AG04450 (cell line): ENCODE data around the gene TNIK. TPM values are rescaled to one million over a fixed set of nuclear protein-coding genes. Genes with fewer than 3 reads are reported as not detected.

Experiments used
- CTCF ChIA-PET: fragments of 300-600, 350-600 bp; formaldehyde crosslinking; extraction: SDS; loops from one replicate; lab custom pipeline; 2022; ENCODE audit warnings: antibody characterized with exemption, inconsistent platforms; lab: Charles Lee
- POLR2A ChIA-PET: fragments of 350-600 bp; formaldehyde crosslinking; extraction: SDS; loops from one replicate; lab custom pipeline; 2021; ENCODE audit warnings: antibody characterized with exemption, inconsistent platforms; lab: Yijun Ruan, JAX
- DNase-seq: peaks from one replicate; pipeline ENCODE4 v3.0.0-alpha.2; 2011; ENCODE audit warnings: low read depth, low spot score
- H3K27ac ChIP-seq: one replicate; pipeline ENCODE4 v1.5.1; 2012; ENCODE audit warnings: low read depth, low read length, control low read depth
- H3K27me3 ChIP-seq: one replicate; pipeline ENCODE4 v1.6.0; 2012; ENCODE audit warnings: low read length; ENCODE audit not compliant: control insufficient read depth, insufficient read depth
- H3K4me3 ChIP-seq: 2 replicates; pipeline ENCODE4 v1.5.1; 2011; ENCODE audit warnings: mild to moderate bottlenecking, low read depth, low read length, control low read depth
- H3K9me3 ChIP-seq: 2 replicates; pipeline ENCODE4 v1.5.1; 2012; ENCODE audit warnings: low read length; ENCODE audit not compliant: control insufficient read depth, insufficient read depth
- CTCF ChIP-seq: IDR thresholded peaks from 2 replicates; pipeline ENCODE4 v1.5.1; 2011; ENCODE audit warnings: low read depth, low read length, control low read depth, inconsistent platforms
- polyA plus RNA-seq: library from polyadenylated mRNA; depleted of rRNA; stranded (reverse); fragments of >200 nt; gene quantifications from 2 replicates; pipeline ENCODE4 v1.2.3, GENCODE V29; 2011

Gene TNIK
- polyA plus RNA-seq, 1 experiment, result 9.0 TPM

GRCh38 chr3:171044384-171044783 is 415.8 kb downstream of the TNIK start:
- no peak for TF ChIP-seq CTCF
- H3K27ac ChIP-seq, result no peak overlapping the region
- H3K27me3 ChIP-seq, result no peaks in the 10 kb centered on the region
- ChIA-PET CTCF (interaction anchor here (1.3 kb wide), 1 partner anchor 522 kb away, joined by 4 read pairs; no protein-coding TSS in a partner anchor), POLR2A (no interaction called here)
- no peak for DNase-seq
- H3K4me3 ChIP-seq, result no peak overlapping the region
- H3K9me3 ChIP-seq, result no peaks in the 10 kb centered on the region

GRCh38 chr3:171039674-171040073 is 420.5 kb downstream of the TNIK start:
- Histone ChIP-seq H3K4me3 (no peak overlapping the region), H3K9me3 (no peaks in the 10 kb centered on the region), H3K27ac (no peak overlapping the region), H3K27me3 (no peaks in the 10 kb centered on the region)
- POLR2A ChIA-PET, result no interaction called here
- DNase-seq, result no peak
- CTCF ChIA-PET, result no interaction called here
- TF ChIP-seq CTCF, result no peak

GRCh38 chr3:171038342-171038741 is 421.9 kb downstream of the TNIK start:
- no peaks in the 10 kb centered on the region for H3K9me3 ChIP-seq
- no peak overlapping the region for H3K27ac ChIP-seq
- ChIA-PET CTCF (interaction anchor here (1.1 kb wide), 1 partner anchor 11 kb away, joined by 3 read pairs; no protein-coding TSS in a partner anchor), POLR2A (no interaction called here)
- DNase-seq, result no peak
- H3K27me3 ChIP-seq, result no peaks in the 10 kb centered on the region
- H3K4me3 ChIP-seq, result no peak overlapping the region
- TF ChIP-seq CTCF, result no peak

- no peak for TF ChIP-seq CTCF
- peak overlapping the region; percentile 94 for H3K27ac ChIP-seq
- peak overlapping the region; percentile 44 for H3K4me3 ChIP-seq
- H3K27me3 ChIP-seq, result no peaks in the 10 kb centered on the region
- peak; percentile 76 for DNase-seq
- ChIA-PET CTCF (interaction anchor here (1.2 kb wide), 1 partner anchor 67 kb away, joined by 3 read pairs; no protein-coding TSS in a partner anchor), POLR2A (interaction anchor here (0.5 to 0.6 kb wide), 2 partner anchors 55 to 147 kb away, joined by 3 to 8 read pairs; no protein-coding TSS in a partner anchor)
- H3K9me3 ChIP-seq, result no peaks in the 10 kb centered on the region
Observed at GRCh38 chr3:171028779-171029232, 431.4 kb downstream of the TNIK start.

GRCh38 chr3:171028025-171028778 is 432.0 kb downstream of the TNIK start:
- Histone ChIP-seq H3K9me3 (no peaks in the 10 kb centered on the region), H3K4me3 (peak overlapping the region; percentile 44), H3K27me3 (no peaks in the 10 kb centered on the region), H3K27ac (peak overlapping the region; percentile 94)
- no peak for TF ChIP-seq CTCF
- ChIA-PET CTCF (interaction anchor here (0.7 to 1.2 kb wide), 3 partner anchors 22 to 67 kb away, joined by 3 read pairs; no protein-coding TSS in a partner anchor), POLR2A (interaction anchor here (0.6 kb wide), 1 partner anchor 147 kb away, joined by 3 read pairs; no protein-coding TSS in a partner anchor)
- DNase-seq, result peak; percentile 79
